GM08714 (cell line): ENCODE results near the gene SLC25A47.
"Not testable (repeated sequence)": the region's sequence is repeated elsewhere in the genome, so short reads cannot be mapped to it uniquely, and the experiment has no call there.

Source experiments
- H3K4me3 ChIP-seq: fragments of 200-500 bp; sonication (Bioruptor generic); 2 replicates; pipeline ENCODE4 v1.5.1; 2014; ENCODE audit warnings: mild to moderate bottlenecking, low read length, inconsistent platforms
- ZNF274 ChIP-seq: IDR thresholded peaks from 2 replicates; pipeline ENCODE4 v1.6.1; 2012; ENCODE audit warnings: mild to moderate bottlenecking, low read depth, low read length

SLC25A47 gene

GRCh38 chr14:100286484-100287191 lies 36.5 kb upstream of the SLC25A47 start:
- no peak for TF ChIP-seq ZNF274

DNA sequence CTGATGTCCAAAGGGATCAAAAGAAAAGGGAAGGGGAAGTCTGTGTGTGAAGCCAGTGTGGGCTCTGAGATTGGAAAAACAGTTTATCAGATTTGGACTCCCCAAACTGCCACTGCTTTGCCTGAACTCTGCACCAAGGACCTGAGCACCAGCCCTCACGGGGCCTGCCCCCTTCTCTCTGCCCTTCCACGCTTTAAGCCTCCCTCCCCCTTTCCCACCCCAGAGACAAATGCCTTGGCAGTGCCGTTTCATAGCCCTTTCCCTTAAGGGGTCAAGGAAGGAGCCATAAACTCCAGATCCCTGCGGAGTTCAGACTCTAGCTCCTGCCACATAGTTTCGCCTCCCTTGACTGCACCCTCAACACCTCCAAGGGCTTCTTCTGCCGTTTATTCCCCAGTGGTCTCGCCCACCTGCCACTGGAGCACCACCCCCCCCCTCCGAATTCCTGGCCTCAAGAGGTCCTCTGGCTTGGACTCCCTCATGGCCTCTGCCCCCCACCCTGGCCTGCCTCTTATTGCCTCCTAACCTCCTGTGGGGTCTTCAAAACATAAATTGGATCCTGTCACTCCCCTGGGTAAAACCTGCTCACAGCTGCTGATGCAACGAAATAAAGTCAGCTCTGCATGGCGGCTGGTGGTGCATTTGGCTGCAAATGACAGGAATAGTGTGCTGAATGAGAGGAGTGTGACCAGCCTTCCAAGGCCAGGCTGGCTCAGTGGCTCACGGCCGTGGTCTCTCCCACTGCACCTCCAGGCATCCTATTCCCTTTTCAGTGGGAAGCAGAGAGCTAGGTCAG lies 35.7 kb upstream of the SLC25A47 start:
- TF ChIP-seq ZNF274, result no peak
- H3K4me3 ChIP-seq, result no peak overlapping the region

More at GRCh38 chr14:100286484-100287191, 36.5 kb upstream of the SLC25A47 start:
- H3K4me3 ChIP-seq, result no peak overlapping the region

GRCh38 chr14:100287998-100288295 lies 35.2 kb upstream of the SLC25A47 start:
- not testable (repeated sequence) for H3K4me3 ChIP-seq

- no peak for TF ChIP-seq ZNF274
- no peak overlapping the region for H3K4me3 ChIP-seq
These were observed 34.6 kb upstream of the SLC25A47 start for GRCh38 chr14:100288382-100289185.

DNA sequence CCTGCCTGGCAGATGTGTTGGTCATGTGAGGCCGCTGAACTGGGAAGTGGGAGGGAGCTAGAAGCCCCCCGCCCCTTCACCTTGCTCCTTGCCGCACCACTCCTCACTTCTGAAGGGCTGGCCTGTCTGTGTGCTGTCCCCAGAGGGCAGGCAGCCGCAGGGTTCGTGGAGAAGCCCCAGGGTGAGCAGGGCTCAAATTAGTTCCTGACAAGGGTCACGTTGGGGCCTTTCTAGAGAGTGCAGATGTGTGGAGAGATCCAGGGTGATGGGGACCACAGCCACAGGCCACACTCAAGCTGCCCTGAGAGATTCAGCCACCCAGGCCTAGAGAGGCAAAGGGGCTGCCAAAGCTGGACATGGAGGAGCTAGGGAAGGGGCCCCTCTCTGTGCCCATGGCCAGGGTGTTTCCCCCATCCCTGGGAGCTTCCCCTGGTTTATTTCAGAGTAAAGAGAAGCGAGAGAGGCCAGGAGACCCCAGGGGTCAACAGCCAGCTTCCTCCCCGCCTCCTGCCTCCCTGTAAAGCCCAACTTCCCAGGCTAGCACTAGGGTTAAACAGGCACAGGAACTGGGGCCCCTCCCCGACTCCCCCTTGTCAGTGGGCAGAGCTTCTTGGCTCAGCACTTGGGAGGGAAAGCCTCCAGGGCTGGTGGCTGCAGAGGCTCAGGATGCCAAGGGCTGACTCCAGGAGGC lies 33.1 kb upstream of the SLC25A47 start:
- TF ChIP-seq ZNF274, result no peak
- no peak overlapping the region for H3K4me3 ChIP-seq

- TF ChIP-seq ZNF274, result no peak
- H3K4me3 ChIP-seq, result no peak overlapping the region
These were observed 32.4 kb upstream of the SLC25A47 start for GRCh38 chr14:100290607-100291304.

- TF ChIP-seq ZNF274, result no peak
- H3K4me3 ChIP-seq, result no peak overlapping the region
These were observed 31.6 kb upstream of the SLC25A47 start for GRCh38 chr14:100291305-100292075.

DNA sequence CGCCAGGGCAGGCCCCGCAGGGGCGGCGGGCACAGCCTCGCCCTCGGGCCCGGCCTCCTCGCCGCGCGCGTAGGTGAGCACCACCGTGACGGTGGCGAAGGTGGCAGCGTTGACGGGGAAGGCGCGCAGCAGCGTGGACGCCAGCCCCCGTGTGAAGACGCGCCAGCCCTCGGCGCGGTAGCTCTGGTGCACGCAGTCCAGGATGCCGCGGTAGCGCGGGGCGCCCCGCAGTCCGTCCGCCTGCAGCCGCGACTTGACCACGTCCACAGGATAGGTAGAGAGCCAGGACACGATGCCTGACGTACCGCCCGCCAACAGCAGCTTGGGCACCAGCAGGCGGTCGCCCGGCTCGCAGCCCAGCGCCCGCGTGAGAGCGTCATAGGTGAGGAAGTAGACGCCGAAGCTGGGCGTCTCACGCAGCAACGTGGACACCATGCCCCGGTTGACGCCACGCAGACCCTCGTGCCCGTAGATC lies 30.8 kb upstream of the SLC25A47 start:
- no peak overlapping the region for H3K4me3 ChIP-seq
- no peak for TF ChIP-seq ZNF274

DNA sequence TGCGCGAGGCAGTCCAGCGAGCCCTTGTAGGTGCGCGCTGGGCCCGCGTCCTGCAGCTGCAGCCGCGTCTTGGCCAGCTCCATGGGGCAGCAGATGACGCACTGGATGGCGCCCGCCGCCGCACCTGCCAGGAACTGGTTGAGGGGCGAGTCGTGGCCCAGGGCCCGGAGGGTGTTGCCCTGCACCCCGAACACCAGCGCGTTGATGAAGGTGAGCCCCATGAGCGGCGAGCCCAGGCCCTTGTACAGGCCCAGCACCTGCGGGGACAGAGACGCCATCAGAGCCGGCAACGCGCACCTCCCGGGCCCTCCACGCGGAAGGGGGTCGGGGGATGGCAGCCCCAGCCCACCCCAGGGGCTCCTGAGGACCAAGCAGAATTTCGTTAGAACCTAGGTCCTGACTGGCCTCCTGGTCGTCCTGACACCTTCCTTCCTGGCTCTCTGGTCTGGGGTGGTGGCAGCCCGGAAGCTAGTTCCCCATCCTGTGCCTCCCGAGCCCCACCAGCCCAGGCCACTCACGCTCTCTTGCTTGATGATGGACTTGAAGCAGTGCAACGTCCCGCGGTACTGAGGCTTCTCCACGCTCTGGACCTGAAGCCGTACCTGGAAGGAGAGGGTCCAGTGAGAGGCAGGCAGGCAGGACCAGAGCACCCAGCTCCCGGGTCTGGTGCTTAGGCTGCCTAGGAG lies 30.2 kb upstream of the SLC25A47 start:
- no peak for TF ChIP-seq ZNF274
- no peak overlapping the region for H3K4me3 ChIP-seq

- no peak for TF ChIP-seq ZNF274
- no peak overlapping the region for H3K4me3 ChIP-seq
These were observed 29.5 kb upstream of the SLC25A47 start for GRCh38 chr14:100293497-100294212.

DNA sequence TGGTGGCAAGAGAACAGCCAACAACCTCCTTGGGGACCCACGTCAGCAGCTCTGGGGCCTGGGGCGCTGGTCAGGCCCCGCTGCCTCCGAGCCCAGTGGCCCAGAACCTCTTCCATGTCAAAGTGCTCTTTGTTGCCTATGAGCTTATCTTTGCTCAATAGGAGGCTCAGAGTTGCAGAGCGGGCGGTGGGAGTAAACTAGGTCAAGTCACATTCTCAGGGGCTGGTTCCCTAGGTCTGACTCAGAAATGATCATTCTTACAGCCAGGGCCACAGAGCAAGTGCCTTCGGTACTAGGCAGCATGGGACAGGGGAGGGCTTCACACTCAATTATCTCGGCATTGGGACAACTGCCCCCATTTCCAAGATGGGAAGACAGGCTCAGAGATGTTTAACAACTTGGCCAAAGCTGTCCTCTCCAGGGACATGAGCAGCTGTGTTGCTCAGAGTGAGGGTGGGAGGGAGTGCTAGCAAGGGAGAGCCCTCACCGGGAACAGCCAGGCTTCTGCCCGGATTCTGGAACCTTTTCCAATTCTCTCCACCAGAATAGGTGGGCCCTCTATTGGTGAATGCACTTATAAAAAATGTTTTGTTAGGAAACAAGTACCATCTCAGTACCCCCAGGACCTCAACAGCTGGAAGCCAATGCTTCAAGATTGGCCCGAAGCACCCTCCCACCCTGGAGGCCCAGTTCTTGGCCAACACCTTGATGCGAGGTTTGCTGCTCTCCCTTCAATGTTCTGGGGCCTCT lies 28.8 kb upstream of the SLC25A47 start:
- H3K4me3 ChIP-seq, result no peak overlapping the region
- no peak for TF ChIP-seq ZNF274
